ENCODE measurements around the gene CHI3L2. TPM values are rescaled to one million over a fixed set of nuclear protein-coding genes. Genes with fewer than 3 reads are reported as not detected.

Gene CHI3L2
- total and polyA plus RNA-seq, 2 of the 13 experiments (the other 11 are each of a cell fraction or from before 2014, with no cell fraction given), result 0.46 to 1.7 TPM

DNA sequence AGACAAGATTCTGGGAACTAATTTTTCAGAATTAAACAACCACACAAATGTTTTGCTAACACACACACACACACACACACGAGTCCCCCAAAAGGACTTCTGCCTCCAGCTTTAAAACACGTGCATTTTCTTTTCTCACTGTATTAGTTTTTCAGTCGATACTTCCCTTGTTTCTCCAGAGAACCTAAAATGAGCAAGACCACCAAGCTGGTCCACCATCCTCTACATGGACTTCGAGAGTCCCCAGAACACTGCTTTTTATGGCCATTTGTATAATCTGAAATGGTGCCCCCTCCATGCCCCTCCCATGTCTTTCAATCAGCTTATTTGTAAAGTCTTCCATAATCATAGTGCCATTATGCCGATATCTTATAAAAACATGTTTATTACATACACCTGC lies 10.8 kb upstream of the CHI3L2 start:
- CTCF ChIA-PET (ENCODE audit: low intra/inter-chr PET ratio, low total read pairs), result interaction anchor here (0.8 kb wide), 1 partner anchor 117 kb away, joined by 3 read pairs; no protein-coding TSS in a partner anchor

More for the DNA sequence above, 10.8 kb upstream of the CHI3L2 start:
- no peak for DNase-seq (ENCODE audit: low spot score)
- Histone ChIP-seq H3K4me1 (ENCODE audit: insufficient read depth, low read length) (peaks cover 47% of the 10 kb centered on the region), H3K27ac (ENCODE audit: extremely low read length, insufficient read depth, low read length) (no peak overlapping the region), H3K4me3 (replicated peaks in 1 of 3; ENCODE audit: insufficient read depth in 1 of 3, low read depth in 2 of 3, low read length in 3 of 3) (no peak overlapping the region), H3K36me3 (replicated peaks in 1 of 2; ENCODE audit: control insufficient read depth in 1 of 2, insufficient read depth in 2 of 2, low read length in 2 of 2) (no peaks in the 10 kb centered on the region), H4K20me1 (ENCODE audit: insufficient read depth, low read length) (no peaks in the 10 kb centered on the region), H3K9me3 (ENCODE audit: low read length) (no peaks in the 10 kb centered on the region), H3K9ac (ENCODE audit: insufficient read depth, low read depth, low read length) (no peak overlapping the region), H3K4me2 (ENCODE audit: low read depth, low read length) (no peak overlapping the region), H3K27me3 (ENCODE audit: control insufficient read depth in 1 of 2, insufficient read depth in 2 of 2, low read length in 2 of 2) (no peaks in the 10 kb centered on the region; a peak in 1 of 5 replicates), H3K79me2 (ENCODE audit: insufficient read depth, low read length) (no peaks in the 10 kb centered on the region), H2AFZ (ENCODE audit: low read length) (no peak overlapping the region)
- no peak for ATAC-seq
- no peak for TF ChIP-seq ZNF451 (CRISPR knock-in tag; IDR thresholded peaks at IDR 0.05)
- no peak for TF ChIP-seq REPIN1 (CRISPR knock-in tag; IDR thresholded peaks at IDR 0.05; ENCODE audit: borderline replicate concordance, low read depth)
- TF ChIP-seq, protein P1, sequence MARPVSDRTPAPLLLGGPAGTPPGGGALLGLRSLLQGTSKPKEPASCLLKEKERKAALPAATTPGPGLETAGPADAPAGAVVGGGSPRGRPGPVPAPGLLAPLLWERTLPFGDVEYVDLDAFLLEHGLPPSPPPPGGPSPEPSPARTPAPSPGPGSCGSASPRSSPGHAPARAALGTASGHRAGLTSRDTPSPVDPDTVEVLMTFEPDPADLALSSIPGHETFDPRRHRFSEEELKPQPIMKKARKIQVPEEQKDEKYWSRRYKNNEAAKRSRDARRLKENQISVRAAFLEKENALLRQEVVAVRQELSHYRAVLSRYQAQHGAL (CRISPR knock-in tag; IDR thresholded peaks at IDR 0.05; ENCODE audit: not compliant biosample characterization), result no peak
- TF ChIP-seq, protein P2, sequence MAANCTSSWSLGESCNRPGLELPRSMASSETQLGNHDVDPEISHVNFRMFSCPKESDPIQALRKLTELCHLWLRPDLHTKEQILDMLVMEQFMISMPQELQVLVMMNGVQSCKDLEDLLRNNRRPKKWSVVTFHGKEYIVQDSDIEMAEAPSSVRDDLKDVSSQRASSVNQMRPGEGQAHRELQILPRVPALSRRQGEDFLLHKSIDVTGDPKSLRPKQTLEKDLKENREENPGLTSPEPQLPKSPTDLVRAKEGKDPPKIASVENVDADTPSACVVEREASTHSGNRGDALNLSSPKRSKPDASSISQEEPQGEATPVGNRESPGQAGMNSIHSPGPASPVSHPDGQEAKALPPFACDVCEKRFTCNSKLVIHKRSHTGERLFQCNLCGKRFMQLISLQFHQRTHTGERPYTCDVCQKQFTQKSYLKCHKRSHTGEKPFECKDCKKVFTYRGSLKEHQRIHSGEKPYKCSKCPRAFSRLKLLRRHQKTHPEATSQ (CRISPR knock-in tag; IDR thresholded peaks at IDR 0.05; ENCODE audit: borderline replicate concordance), result no peak
- TF ChIP-seq, protein P3, sequence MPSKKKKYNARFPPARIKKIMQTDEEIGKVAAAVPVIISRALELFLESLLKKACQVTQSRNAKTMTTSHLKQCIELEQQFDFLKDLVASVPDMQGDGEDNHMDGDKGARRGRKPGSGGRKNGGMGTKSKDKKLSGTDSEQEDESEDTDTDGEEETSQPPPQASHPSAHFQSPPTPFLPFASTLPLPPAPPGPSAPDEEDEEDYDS (CRISPR knock-in tag; IDR thresholded peaks at IDR 0.05), result no peak
- TF ChIP-seq MTF2 (CRISPR knock-in tag; IDR thresholded peaks at IDR 0.05; ENCODE audit: borderline replicate concordance), result no peak
- TF ChIP-seq, protein P4, sequence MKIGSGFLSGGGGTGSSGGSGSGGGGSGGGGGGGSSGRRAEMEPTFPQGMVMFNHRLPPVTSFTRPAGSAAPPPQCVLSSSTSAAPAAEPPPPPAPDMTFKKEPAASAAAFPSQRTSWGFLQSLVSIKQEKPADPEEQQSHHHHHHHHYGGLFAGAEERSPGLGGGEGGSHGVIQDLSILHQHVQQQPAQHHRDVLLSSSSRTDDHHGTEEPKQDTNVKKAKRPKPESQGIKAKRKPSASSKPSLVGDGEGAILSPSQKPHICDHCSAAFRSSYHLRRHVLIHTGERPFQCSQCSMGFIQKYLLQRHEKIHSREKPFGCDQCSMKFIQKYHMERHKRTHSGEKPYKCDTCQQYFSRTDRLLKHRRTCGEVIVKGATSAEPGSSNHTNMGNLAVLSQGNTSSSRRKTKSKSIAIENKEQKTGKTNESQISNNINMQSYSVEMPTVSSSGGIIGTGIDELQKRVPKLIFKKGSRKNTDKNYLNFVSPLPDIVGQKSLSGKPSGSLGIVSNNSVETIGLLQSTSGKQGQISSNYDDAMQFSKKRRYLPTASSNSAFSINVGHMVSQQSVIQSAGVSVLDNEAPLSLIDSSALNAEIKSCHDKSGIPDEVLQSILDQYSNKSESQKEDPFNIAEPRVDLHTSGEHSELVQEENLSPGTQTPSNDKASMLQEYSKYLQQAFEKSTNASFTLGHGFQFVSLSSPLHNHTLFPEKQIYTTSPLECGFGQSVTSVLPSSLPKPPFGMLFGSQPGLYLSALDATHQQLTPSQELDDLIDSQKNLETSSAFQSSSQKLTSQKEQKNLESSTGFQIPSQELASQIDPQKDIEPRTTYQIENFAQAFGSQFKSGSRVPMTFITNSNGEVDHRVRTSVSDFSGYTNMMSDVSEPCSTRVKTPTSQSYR (CRISPR knock-in tag; IDR thresholded peaks at IDR 0.05; ENCODE audit: borderline replicate concordance), result no peak
- TF ChIP-seq ZNF589 (CRISPR knock-in tag; conservative IDR thresholded peaks at IDR 0.05), result no peak
- TF ChIP-seq, protein P5, sequence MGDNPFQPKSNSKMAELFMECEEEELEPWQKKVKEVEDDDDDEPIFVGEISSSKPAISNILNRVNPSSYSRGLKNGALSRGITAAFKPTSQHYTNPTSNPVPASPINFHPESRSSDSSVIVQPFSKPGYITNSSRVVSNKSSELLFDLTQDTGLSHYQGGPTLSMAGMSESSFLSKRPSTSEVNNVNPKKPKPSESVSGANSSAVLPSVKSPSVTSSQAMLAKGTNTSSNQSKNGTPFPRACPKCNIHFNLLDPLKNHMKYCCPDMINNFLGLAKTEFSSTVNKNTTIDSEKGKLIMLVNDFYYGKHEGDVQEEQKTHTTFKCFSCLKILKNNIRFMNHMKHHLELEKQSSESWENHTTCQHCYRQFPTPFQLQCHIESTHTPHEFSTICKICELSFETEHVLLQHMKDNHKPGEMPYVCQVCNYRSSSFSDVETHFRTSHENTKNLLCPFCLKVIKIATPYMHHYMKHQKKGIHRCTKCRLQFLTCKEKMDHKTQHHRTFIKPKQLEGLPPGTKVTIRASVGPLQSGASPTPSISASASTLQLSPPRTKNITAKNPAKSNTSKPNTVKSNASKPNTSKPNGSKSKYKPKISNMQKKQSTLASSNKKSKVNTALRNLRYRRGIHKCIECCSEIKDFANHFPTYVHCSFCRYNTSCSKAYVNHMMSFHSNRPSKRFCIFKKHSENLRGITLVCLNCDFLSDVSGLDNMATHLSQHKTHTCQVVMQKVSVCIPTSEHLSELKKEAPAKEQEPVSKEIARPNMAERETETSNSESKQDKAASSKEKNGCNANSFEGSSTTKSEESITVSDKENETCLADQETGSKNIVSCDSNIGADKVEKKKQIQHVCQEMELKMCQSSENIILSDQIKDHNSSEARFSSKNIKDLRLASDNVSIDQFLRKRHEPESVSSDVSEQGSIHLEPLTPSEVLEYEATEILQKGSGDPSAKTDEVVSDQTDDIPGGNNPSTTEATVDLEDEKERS (CRISPR knock-in tag; IDR thresholded peaks at IDR 0.05), result no peak
- TF ChIP-seq SRSF9 (IDR thresholded peaks at IDR 0.05; ENCODE audit: borderline replicate concordance, insufficient read depth, low read depth, low read length, poor library complexity, severe bottlenecking), result no peak
- no peak for TF ChIP-seq MEIS1 (CRISPR knock-in tag; IDR thresholded peaks at IDR 0.05; ENCODE audit: borderline replicate concordance)
- no peak for TF ChIP-seq ZFAT (CRISPR knock-in tag; conservative IDR thresholded peaks at IDR 0.05)
- TF ChIP-seq ZNF660 (CRISPR knock-in tag; IDR thresholded peaks at IDR 0.05; ENCODE audit: borderline replicate concordance, low read depth), result no peak
- TF ChIP-seq ZNF614 (CRISPR knock-in tag; IDR thresholded peaks at IDR 0.05; ENCODE audit: borderline replicate concordance), result no peak
- 61% methylated on average over 5 of the region's 5 CpGs for WGBS (ENCODE audit: low lambda C conversion rate)
- no TSS peak for BruUV-seq (replicated peaks)
- intact Hi-C loops (cut with micrococcal nuclease; ENCODE audit: unreplicated experiment), result no loop called here
- in situ Hi-C loops (cut with HindIII; ENCODE audit: extremely low pct_ligation_motif_present, low pct_unique_long_range_greater_than_20kb), result no loop called here
- POLR2A ChIA-PET, result no interaction called here
- FAIRE-seq, result no peak

All from HepG2 (cell line).